Endothelial cell (in vitro differentiated cells): ENCODE data around the gene AP5S1. TPM values are rescaled to one million over a fixed set of nuclear protein-coding genes. Genes with fewer than 3 reads are reported as not detected.
"Not testable (repeated sequence)": the region's sequence is repeated elsewhere in the genome, so short reads cannot be mapped to it uniquely, and the experiment has no call there.

ENCODE experiments used
- DNase-seq: peaks from one replicate; pipeline ENCODE4 v3.0.0; 2021; ENCODE audit warnings: low spot score
- H3K27ac Mint-ChIP-seq: one replicate; pipeline ENCODE4 v1.8.0; 2021; ENCODE audit warnings: mixed read lengths, inconsistent platforms; ENCODE audit not compliant: unreplicated experiment
- H3K27me3 Mint-ChIP-seq: one replicate; pipeline ENCODE4 v1.8.0; 2021; ENCODE audit warnings: mild to moderate bottlenecking, moderate library complexity, mixed read lengths, inconsistent platforms; ENCODE audit not compliant: unreplicated experiment
- H3K36me3 Mint-ChIP-seq: one replicate; pipeline ENCODE4 v1.8.0; 2021; ENCODE audit warnings: mild to moderate bottlenecking, low read depth, mixed read lengths, inconsistent platforms; ENCODE audit not compliant: unreplicated experiment
- H3K4me1 Mint-ChIP-seq: one replicate; pipeline ENCODE4 v1.8.0; 2021; ENCODE audit warnings: mild to moderate bottlenecking, mixed read lengths, inconsistent platforms; ENCODE audit not compliant: unreplicated experiment
- H3K4me3 Mint-ChIP-seq: one replicate; pipeline ENCODE4 v1.8.0; 2021; ENCODE audit warnings: mild to moderate bottlenecking, mixed read lengths, inconsistent platforms; ENCODE audit not compliant: unreplicated experiment
- H3K9me3 Mint-ChIP-seq: one replicate; pipeline ENCODE4 v1.8.0; 2021; ENCODE audit warnings: mixed read lengths, inconsistent platforms; ENCODE audit not compliant: unreplicated experiment
- CTCF ChIP-seq: fragments of 200-600 bp; sonication (generic); IDR thresholded peaks from one replicate; pipeline ENCODE4 v1.5.0; 2021; ENCODE audit warnings: antibody characterized with exemption; ENCODE audit not compliant: unreplicated experiment
- total RNA-seq: library from RNA; stranded (reverse); fragmentation: NEBNext Ultra II Directional; extraction: Animal tissue kit (Norgen Biotek cat#: 25700); gene quantifications from one replicate; pipeline ENCODE4 v1.2.1, GENCODE V29; 2021; ENCODE audit not compliant: unreplicated experiment

Gene AP5S1
- total RNA-seq, 1 donor from 2014 or later: 9.9 TPM

GRCh38 chr20:3828798-3829197 is 8.5 kb downstream of the AP5S1 start:
- Mint-ChIP-seq H3K4me3 (no peak overlapping the region), H3K27me3 (no peaks in the 10 kb centered on the region)

GRCh38 chr20:3829891-3830290 is 9.5 kb downstream of the AP5S1 start:
- H3K27me3 Mint-ChIP-seq, H3K36me3 Mint-ChIP-seq, H3K4me1 Mint-ChIP-seq, H3K27ac Mint-ChIP-seq, H3K4me3 Mint-ChIP-seq, DNase-seq, H3K9me3 Mint-ChIP-seq: not testable (repeated sequence)

More at GRCh38 chr20:3828798-3829197, 8.5 kb downstream of the AP5S1 start:
- no peak for DNase-seq
- H3K4me1 Mint-ChIP-seq: no peaks in the 10 kb centered on the region
- TF ChIP-seq CTCF: no peak
- no peaks in the 10 kb centered on the region for H3K9me3 Mint-ChIP-seq
- no peak overlapping the region for H3K27ac Mint-ChIP-seq
- peaks cover 3% of the 10 kb centered on the region for H3K36me3 Mint-ChIP-seq

GRCh38 chr20:3836132-3836531 is 15.8 kb downstream of the AP5S1 start:
- H3K9me3 Mint-ChIP-seq: no peaks in the 10 kb centered on the region
- H3K4me3 Mint-ChIP-seq: no peak overlapping the region
- H3K27me3 Mint-ChIP-seq: peaks cover 2% of the 10 kb centered on the region
- H3K27ac Mint-ChIP-seq: no peak overlapping the region
- H3K36me3 Mint-ChIP-seq: peaks cover 6% of the 10 kb centered on the region
- TF ChIP-seq CTCF: no peak
- no peak for DNase-seq
- H3K4me1 Mint-ChIP-seq: peaks cover 9% of the 10 kb centered on the region

GRCh38 chr20:3839328-3839727 is 19.0 kb downstream of the AP5S1 start:
- TF ChIP-seq CTCF: no peak
- peaks cover 6% of the 10 kb centered on the region for H3K36me3 Mint-ChIP-seq
- H3K4me3 Mint-ChIP-seq: peak overlapping the region; percentile 63
- H3K4me1 Mint-ChIP-seq: peaks cover 17% of the 10 kb centered on the region
- H3K9me3 Mint-ChIP-seq: no peaks in the 10 kb centered on the region
- peak; percentile 38 for DNase-seq
- peaks cover 3% of the 10 kb centered on the region for H3K27me3 Mint-ChIP-seq
- H3K27ac Mint-ChIP-seq: peak overlapping the region; percentile 100

- H3K27me3 Mint-ChIP-seq, H3K9me3 Mint-ChIP-seq, DNase-seq, H3K36me3 Mint-ChIP-seq, H3K4me3 Mint-ChIP-seq: not testable (repeated sequence)
- Mint-ChIP-seq H3K4me1 (peaks cover 17% of the 10 kb centered on the region), H3K27ac (peak overlapping the region; percentile 100)
Observed at GRCh38 chr20:3840201-3840600, 19.9 kb downstream of the AP5S1 start.

GRCh38 chr20:3842348-3842930 is 22.1 kb downstream of the AP5S1 start:
- TF ChIP-seq CTCF: no peak
- no peak for DNase-seq
- Mint-ChIP-seq H3K4me1 (peaks cover 24% of the 10 kb centered on the region), H3K27ac (peak overlapping the region; percentile 93), H3K27me3 (peaks cover 4% of the 10 kb centered on the region), H3K4me3 (no peak overlapping the region), H3K9me3 (no peaks in the 10 kb centered on the region), H3K36me3 (peaks cover 6% of the 10 kb centered on the region)
